HepG2 (cell line): ENCODE results near the gene HIRA. TPM values are rescaled to one million over a fixed set of nuclear protein-coding genes. Genes with fewer than 3 reads are reported as not detected.

Experiments
- ATAC-seq: fragments of 200-7000 bp; cut with Tn5 transposase; 3 replicates; pipeline ENCODE4 v1.9.1; 2020; ENCODE audit warnings: mild to moderate bottlenecking, moderate library complexity
- BruUV-seq: library from RNA; stranded (reverse); fragments of 400-500 nt; replicated peaks from 2 replicates; lab custom pipeline; 2021; lab: Mats Ljungman, UMichigan
- CTCF ChIA-PET: fragments of 300-600 bp; formaldehyde crosslinking; extraction: SDS; loops from one replicate; lab custom pipeline; 2021; ENCODE audit warnings: low total read pairs, inconsistent platforms, low intra/inter-chr PET ratio; lab: Yijun Ruan, JAX
- POLR2A ChIA-PET: fragments of 350-600 bp; sonication (Branson Sonifier 250); formaldehyde crosslinking; loops from one replicate; lab custom pipeline; 2020; ENCODE audit warnings: antibody characterized with exemption, inconsistent platforms; lab: Yijun Ruan, JAX
- DNase-seq: peaks from one replicate; pipeline ENCODE4 v3.0.0-alpha.2; 2015; ENCODE audit warnings: low spot score
- FAIRE-seq: peaks from 3 replicates; lab custom pipeline; 2011; peaks lifted over from hg19 to GRCh38; lab: Jason Lieb, UNC
- H2AFZ ChIP-seq: one replicate; pipeline ENCODE4 v1.6.1; 2011; ENCODE audit warnings: low read length, inconsistent platforms
- H3K27ac ChIP-seq: fragments of 300-600 bp; 3 replicates; pipeline ENCODE4 v1.8.0; 2011; ENCODE audit warnings: mixed run types, mild to moderate bottlenecking, mixed read lengths, low read length, inconsistent platforms; ENCODE audit not compliant: insufficient read depth; ENCODE audit errors: extremely low read length
- H3K27me3 ChIP-seq, 2 experiments: fragments of 200-600 bp in 1 of 2; 2 replicates in 1 of 2; 3 replicates in 1 of 2; pipeline versions ENCODE4 v1.6.0 to v1.8.0; 2011; ENCODE audit warnings: low read length in 2 of 2, mild to moderate bottlenecking in 2 of 2, moderate library complexity in 2 of 2, inconsistent platforms in 1 of 2; ENCODE audit not compliant: insufficient read depth in 2 of 2, control insufficient read depth in 1 of 2
- H3K36me3 ChIP-seq, 2 experiments: fragments of 200-600 bp in 1 of 2; replicated peaks in 1 of 2; 2 replicates in 1 of 2; 3 replicates in 1 of 2; pipeline versions ENCODE4 v1.5.1 to v1.8.0; 2011; ENCODE audit warnings: low read length in 2 of 2, inconsistent platforms in 1 of 2; ENCODE audit not compliant: insufficient read depth in 2 of 2, control insufficient read depth in 1 of 2
- H3K4me1 ChIP-seq: 2 replicates; pipeline ENCODE4 v1.5.1; 2012; ENCODE audit warnings: low read length, inconsistent platforms; ENCODE audit not compliant: insufficient read depth
- H3K4me2 ChIP-seq: 2 replicates; pipeline ENCODE4 v1.6.0; 2011; ENCODE audit warnings: low read depth, low read length, inconsistent platforms
- H3K4me3 ChIP-seq, 3 experiments: fragments of 200-600 bp in 1 of 3; sonication (generic), shearing (Covaris generic) in 1 of 3; replicated peaks in 1 of 3; 2 replicates each; pipeline ENCODE4 v1.5.1; 2011 to 2016; ENCODE audit warnings: low read length in 3 of 3, inconsistent platforms in 2 of 3, low read depth in 2 of 3, mild to moderate bottlenecking in 2 of 3, control low read depth in 1 of 3, mixed read lengths in 1 of 3; ENCODE audit not compliant: insufficient read depth in 1 of 3
- H3K79me2 ChIP-seq: one replicate; pipeline ENCODE4 v1.6.1; 2011; ENCODE audit warnings: low read length, inconsistent platforms; ENCODE audit not compliant: insufficient read depth
- H3K9ac ChIP-seq: 2 replicates; pipeline ENCODE4 v1.6.0; 2011; ENCODE audit warnings: mild to moderate bottlenecking, low read depth, low read length, inconsistent platforms; ENCODE audit not compliant: insufficient read depth
- H3K9me3 ChIP-seq: 2 replicates; pipeline ENCODE4 v1.5.1; 2012; ENCODE audit warnings: mild to moderate bottlenecking, low read length
- H4K20me1 ChIP-seq: 2 replicates; pipeline ENCODE4 v1.6.0; 2011; ENCODE audit warnings: inconsistent platforms, mild to moderate bottlenecking, low read length, moderate library complexity; ENCODE audit not compliant: insufficient read depth
- AHR ChIP-seq: IDR thresholded peaks from 2 replicates; pipeline ENCODE4 v1.6.1; 2018; ENCODE audit warnings: missing genetic modification reagents, missing compliant biosample characterization
- ARNT2 ChIP-seq: sonication (generic); formaldehyde crosslinking; IDR thresholded peaks from 2 replicates; pipeline ENCODE4 v1.8.0; 2022; ENCODE audit warnings: mild to moderate bottlenecking, low read depth, missing genetic modification reagents, moderate library complexity
- CHCHD3 ChIP-seq: sonication (generic); formaldehyde crosslinking; IDR thresholded peaks from 2 replicates; pipeline ENCODE4 v1.8.0; 2022; ENCODE audit warnings: mild to moderate bottlenecking, missing genetic modification reagents, moderate library complexity
- CREB3 ChIP-seq: sonication (generic); formaldehyde crosslinking; IDR thresholded peaks from 2 replicates; pipeline ENCODE4 v1.5.0; 2020; ENCODE audit warnings: missing genetic modification reagents
- KLF13 ChIP-seq: sonication (generic); formaldehyde crosslinking; IDR thresholded peaks from 2 replicates; pipeline ENCODE4 v1.4.0; 2020; ENCODE audit warnings: mild to moderate bottlenecking, missing genetic modification reagents
- MED8 ChIP-seq: sonication (generic); formaldehyde crosslinking; IDR thresholded peaks from 2 replicates; pipeline ENCODE4 v1.8.1; 2023; ENCODE audit warnings: mild to moderate bottlenecking, missing genetic modification reagents; ENCODE audit not compliant: insufficient replicate concordance
- RCOR2 ChIP-seq: IDR thresholded peaks from 2 replicates; pipeline ENCODE4 v1.6.1; 2016; ENCODE audit warnings: missing biosample characterization, missing genetic modification reagents
- SPEN ChIP-seq: sonication (generic); formaldehyde crosslinking; IDR thresholded peaks from 2 replicates; pipeline ENCODE4 v1.5.1; 2020; ENCODE audit warnings: low read depth, mild to moderate bottlenecking, missing genetic modification reagents
- TEAD3 ChIP-seq: optimal IDR thresholded peaks from 2 replicates; pipeline ENCODE3; 2016; ENCODE audit warnings: borderline replicate concordance
- UBTF ChIP-seq: sonication (generic); formaldehyde crosslinking; IDR thresholded peaks from 2 replicates; pipeline ENCODE4 v1.4.0; 2020; ENCODE audit warnings: mild to moderate bottlenecking, missing genetic modification reagents
- ZFP36 ChIP-seq: fragments of 150-350 bp; IDR thresholded peaks from 2 replicates; pipeline ENCODE4 v1.6.1; 2018; ENCODE audit warnings: borderline replicate concordance, low read length, low read depth; ENCODE audit not compliant: partially characterized antibody
- ZFP91 ChIP-seq: sonication (generic); formaldehyde crosslinking; IDR thresholded peaks from 2 replicates; pipeline ENCODE4 v1.9.0; 2022; ENCODE audit warnings: missing genetic modification reagents, mild to moderate bottlenecking, borderline replicate concordance
- ZNF350 ChIP-seq: sonication (generic); formaldehyde crosslinking; IDR thresholded peaks from 2 replicates; pipeline ENCODE4 v1.4.0; 2020; ENCODE audit warnings: mild to moderate bottlenecking, low read depth, missing genetic modification reagents, borderline replicate concordance
- ZNF562 ChIP-seq: sonication (generic); formaldehyde crosslinking; IDR thresholded peaks from 2 replicates; pipeline ENCODE4 v1.8.0; 2022; ENCODE audit warnings: missing genetic modification reagents, borderline replicate concordance
- ZNF607 ChIP-seq: sonication (generic); formaldehyde crosslinking; IDR thresholded peaks from 2 replicates; pipeline ENCODE4 v1.5.1; 2020; ENCODE audit warnings: missing genetic modification reagents, mild to moderate bottlenecking, borderline replicate concordance
- ZNF792 ChIP-seq: IDR thresholded peaks from 2 replicates; pipeline ENCODE4 v1.6.1; 2016
- ZSCAN12 ChIP-seq: sonication (generic); formaldehyde crosslinking; IDR thresholded peaks from 2 replicates; pipeline ENCODE4 v1.9.0; 2021; ENCODE audit warnings: mild to moderate bottlenecking, missing genetic modification reagents
- WGBS: methylation state at CpG from one replicate; pipeline ENCODE4 v1.1.6; 2017; ENCODE audit warnings: low lambda C conversion rate; 5-methylcytosine and 5-hydroxymethylcytosine counted together
- in situ Hi-C: cut with HindIII; loops from 2 replicates; pipeline ENCODE4 v1.10.0; 2017; ENCODE audit warnings: low pct_unique_long_range_greater_than_20kb; ENCODE audit not compliant: extremely low pct_ligation_motif_present
- intact Hi-C: fragments of 100-400 bp; cut with micrococcal nuclease; formaldehyde crosslinking; loops from one replicate; pipeline ENCODE4 v1.10.0; 2022; ENCODE audit not compliant: unreplicated experiment
- polyA plus RNA-seq, 8 experiments: library from polyadenylated mRNA; depleted of rRNA in 3 of 8; stranded (reverse) in 7 of 8; unstranded in 1 of 8; fragments of >200 nt; fragmentation: Illumina TruSeq in 4 of 8; extraction: Trizol in 4 of 8; gene quantifications; 2 replicates each; pipeline versions ENCODE4 v1.2.1 to v1.2.3, GENCODE V29; 2011 to 2016; ENCODE audit warnings: low read depth in 4 of 8, missing spikeins in 1 of 8, mixed read lengths in 1 of 8; ENCODE audit not compliant: insufficient read depth in 1 of 8
- total RNA-seq, 5 experiments: library from RNA; depleted of rRNA; stranded (reverse); fragments of >200 nt; fragmentation: Illumina TruSeq; extraction: Trizol; gene quantifications; 2 replicates each; pipeline ENCODE4 v1.2.3, GENCODE V29; 2016; ENCODE audit warnings: low read depth in 1 of 5

Gene HIRA
- total and polyA plus RNA-seq, 2 of the 13 experiments (the other 11 are each of a cell fraction or from before 2014, with no cell fraction given) = 21.5 to 29.2 TPM

- no peak for TF ChIP-seq ZNF562 (CRISPR knock-in tag)
- TF ChIP-seq KLF13 (CRISPR knock-in tag) = no peak
- TF ChIP-seq TEAD3 (CRISPR knock-in tag) = no peak
- no peak for TF ChIP-seq SPEN (CRISPR knock-in tag)
- no peak for TF ChIP-seq MED8 (CRISPR knock-in tag)
- no peak for TF ChIP-seq AHR (CRISPR knock-in tag)
- TF ChIP-seq RCOR2 = no peak
- no peak for TF ChIP-seq CHCHD3 (CRISPR knock-in tag)
- TF ChIP-seq ZFP91 = no peak
Observed at GRCh38 chr22:19291218-19291579, 140.3 kb downstream of the HIRA start (continued).

GRCh38 chr22:19290400-19291217 lies 140.9 kb downstream of the HIRA start:
- ChIA-PET CTCF (no interaction called here), POLR2A (interaction anchor here (1.3 to 3.0 kb wide), 5 partner anchors 19 to 141 kb away, joined by 4 to 16 read pairs (median 10); partner anchors contain the start of genes HIRA, MRPL40 and SLC25A1)
- H3K4me2 ChIP-seq = peak overlapping the region; percentile 96
- in situ Hi-C loops = loop anchor here (5.0 to 10.0 kb wide), 3 partner anchors 108 to 344 kb away; partner anchors contain the start of genes CDC45 and UFD1
- ATAC-seq = peak; percentile 61
- no peaks in the 10 kb centered on the region; a peak in 2 of 5 replicates for H3K36me3 ChIP-seq
- DNase-seq = peak; percentile 10
- H2AFZ ChIP-seq = no peak overlapping the region
- peak overlapping the region; percentile 83 for H3K9ac ChIP-seq
- H3K4me3 ChIP-seq = peak overlapping the region; percentile 76 to 82 (median 80)
- WGBS = 11% methylated on average over 24 of the region's 27 CpGs
- H4K20me1 ChIP-seq = no peaks in the 10 kb centered on the region; the same call in 1 of the 2 replicates
- intact Hi-C loops = loop anchor here (1.0 kb wide), 2 partner anchors 111 to 146 kb away; partner anchors contain the start of gene ESS2
- peak overlapping the region; percentile 48 for H3K27ac ChIP-seq
- H3K27me3 ChIP-seq = no peaks in the 10 kb centered on the region; a peak in 1 of 5 replicates
- no peak for FAIRE-seq
- no peaks in the 10 kb centered on the region for H3K79me2 ChIP-seq
- TSS peak; percentile 63 for BruUV-seq
- no peaks in the 10 kb centered on the region for H3K9me3 ChIP-seq
- H3K4me1 ChIP-seq = peaks cover 34% of the 10 kb centered on the region
- TF ChIP-seq ARNT2 (no peak), ZNF607 (no peak), ZNF792 (CRISPR knock-in tag) (no peak), ZFP36 (no peak), ZNF350 (CRISPR knock-in tag) (no peak), ZSCAN12 (CRISPR knock-in tag) (no peak), UBTF (CRISPR knock-in tag) (no peak), CREB3 (no peak)
